SU-DHL-6 (cell line): ENCODE measurements around the gene HOXC12.

Experiments used
- EZH2phosphoT487 ChIP-seq: fragments of 200-600 bp; sonication (generic), shearing (Covaris generic); conservative IDR thresholded peaks from 2 replicates; pipeline ENCODE4 v1.6.1; 2018; ENCODE audit warnings: mild to moderate bottlenecking, antibody characterized with exemption, low read length, moderate library complexity, mixed read lengths
- TF ChIP-seq, protein P1 (sequence below): fragments of 200-600 bp; sonication (generic); IDR thresholded peaks from one replicate; pipeline ENCODE4 v1.5.1; 2017; ENCODE audit warnings: antibody characterized with exemption, mild to moderate bottlenecking, low read length, moderate library complexity; ENCODE audit not compliant: insufficient read depth, poor library complexity, severe bottlenecking

DNA sequence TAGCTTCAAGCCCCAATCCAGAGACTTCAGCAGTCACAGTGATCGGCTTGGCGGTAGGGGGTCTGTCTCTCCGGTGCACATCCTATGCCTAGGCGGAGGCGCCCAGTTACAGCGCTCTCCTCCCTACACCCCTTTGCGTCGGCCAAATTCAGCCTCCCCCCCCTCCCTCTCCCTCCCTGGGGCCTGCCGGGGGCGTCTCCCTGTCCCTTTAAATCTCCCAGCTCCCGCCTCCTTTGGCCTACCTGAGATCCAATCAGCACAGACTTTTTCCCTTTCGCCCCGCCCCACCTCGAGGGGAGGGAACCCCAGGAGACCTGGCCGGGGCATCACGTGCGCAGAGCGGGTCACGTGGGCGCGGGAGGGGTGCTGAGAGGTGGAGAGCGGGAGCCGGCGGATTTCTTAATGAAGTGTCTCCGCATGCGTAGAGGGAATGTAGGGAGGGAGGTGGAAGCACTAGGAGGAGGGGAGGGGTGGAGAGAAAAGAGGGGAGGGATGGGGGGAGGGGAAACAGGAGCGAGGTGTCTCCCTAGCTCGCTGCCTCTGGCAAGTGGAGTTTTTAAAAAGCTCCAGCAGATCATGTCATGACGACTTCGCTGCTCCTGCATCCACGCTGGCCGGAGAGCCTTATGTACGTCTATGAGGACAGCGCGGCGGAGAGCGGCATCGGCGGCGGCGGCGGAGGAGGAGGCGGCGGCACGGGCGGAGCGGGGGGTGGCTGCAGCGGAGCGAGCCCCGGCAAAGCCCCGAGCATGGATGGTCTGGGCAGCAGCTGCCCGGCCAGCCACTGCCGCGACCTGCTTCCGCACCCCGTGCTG, 16.2 kb upstream of the HOXC12 start, which contains the start of gene HOXC13:
- TF ChIP-seq, protein P1, sequence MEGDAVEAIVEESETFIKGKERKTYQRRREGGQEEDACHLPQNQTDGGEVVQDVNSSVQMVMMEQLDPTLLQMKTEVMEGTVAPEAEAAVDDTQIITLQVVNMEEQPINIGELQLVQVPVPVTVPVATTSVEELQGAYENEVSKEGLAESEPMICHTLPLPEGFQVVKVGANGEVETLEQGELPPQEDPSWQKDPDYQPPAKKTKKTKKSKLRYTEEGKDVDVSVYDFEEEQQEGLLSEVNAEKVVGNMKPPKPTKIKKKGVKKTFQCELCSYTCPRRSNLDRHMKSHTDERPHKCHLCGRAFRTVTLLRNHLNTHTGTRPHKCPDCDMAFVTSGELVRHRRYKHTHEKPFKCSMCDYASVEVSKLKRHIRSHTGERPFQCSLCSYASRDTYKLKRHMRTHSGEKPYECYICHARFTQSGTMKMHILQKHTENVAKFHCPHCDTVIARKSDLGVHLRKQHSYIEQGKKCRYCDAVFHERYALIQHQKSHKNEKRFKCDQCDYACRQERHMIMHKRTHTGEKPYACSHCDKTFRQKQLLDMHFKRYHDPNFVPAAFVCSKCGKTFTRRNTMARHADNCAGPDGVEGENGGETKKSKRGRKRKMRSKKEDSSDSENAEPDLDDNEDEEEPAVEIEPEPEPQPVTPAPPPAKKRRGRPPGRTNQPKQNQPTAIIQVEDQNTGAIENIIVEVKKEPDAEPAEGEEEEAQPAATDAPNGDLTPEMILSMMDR, result no peak
- TF ChIP-seq EZH2phosphoT487, result no peak
